Astrocyte (in vitro differentiated cells and primary cell): ENCODE data around the gene MYO1G. TPM values are rescaled to one million over a fixed set of nuclear protein-coding genes. Genes with fewer than 3 reads are reported as not detected.

Experiments used
- DNase-seq: peaks from one replicate; pipeline ENCODE4 v3.0.0-alpha.2; 2010; ENCODE audit warnings: low read depth
- FAIRE-seq: peaks from 2 replicates; lab custom pipeline; 2011; peaks lifted over from hg19 to GRCh38; lab: Jason Lieb, UNC
- H2AFZ ChIP-seq: 2 replicates; pipeline ENCODE4 v1.6.0; 2012; ENCODE audit warnings: low read depth, low read length, inconsistent platforms
- H3K27ac ChIP-seq: 2 replicates; pipeline ENCODE4 v1.5.1; 2011; ENCODE audit warnings: low read depth, low read length, inconsistent platforms
- H3K27me3 ChIP-seq: 2 replicates; pipeline ENCODE4 v1.6.0; 2011; ENCODE audit warnings: low read length, inconsistent platforms; ENCODE audit not compliant: insufficient read depth
- H3K36me3 ChIP-seq: 2 replicates; pipeline ENCODE4 v1.5.1; 2011; ENCODE audit warnings: low read length, inconsistent platforms; ENCODE audit not compliant: insufficient read depth
- H3K4me1 ChIP-seq: 2 replicates; pipeline ENCODE4 v1.5.1; 2011; ENCODE audit warnings: low read length, inconsistent platforms; ENCODE audit not compliant: insufficient read depth
- H3K4me2 ChIP-seq: 2 replicates; pipeline ENCODE4 v1.6.0; 2012; ENCODE audit warnings: low read length, inconsistent platforms
- H3K4me3 ChIP-seq: 2 replicates; pipeline ENCODE4 v1.5.1; 2011; ENCODE audit warnings: low read depth, mild to moderate bottlenecking, low read length, inconsistent platforms; ENCODE audit not compliant: insufficient read depth
- H3K79me2 ChIP-seq: 2 replicates; pipeline ENCODE4 v1.6.0; 2012; ENCODE audit warnings: mild to moderate bottlenecking, low read length, inconsistent platforms; ENCODE audit not compliant: insufficient read depth
- H3K9ac ChIP-seq: 2 replicates; pipeline ENCODE4 v1.6.0; 2012; ENCODE audit warnings: mild to moderate bottlenecking, low read length, inconsistent platforms
- H3K9me3 ChIP-seq: 2 replicates; pipeline ENCODE4 v1.5.1; 2012; ENCODE audit warnings: low read depth, mild to moderate bottlenecking, low read length, inconsistent platforms; ENCODE audit not compliant: insufficient read depth
- H4K20me1 ChIP-seq: 2 replicates; pipeline ENCODE4 v1.6.0; 2012; ENCODE audit warnings: low read length, inconsistent platforms; ENCODE audit not compliant: insufficient read depth
- H3K27ac Mint-ChIP-seq: one replicate; pipeline ENCODE4 v1.8.0; 2021; ENCODE audit warnings: mild to moderate bottlenecking, mixed read lengths; ENCODE audit not compliant: unreplicated experiment
- H3K27me3 Mint-ChIP-seq: one replicate; pipeline ENCODE4 v1.8.0; 2021; ENCODE audit warnings: low read depth, mixed read lengths; ENCODE audit not compliant: unreplicated experiment
- H3K36me3 Mint-ChIP-seq: one replicate; pipeline ENCODE4 v1.8.0; 2021; ENCODE audit warnings: low read depth, mixed read lengths; ENCODE audit not compliant: unreplicated experiment
- H3K4me1 Mint-ChIP-seq: one replicate; pipeline ENCODE4 v1.8.0; 2021; ENCODE audit warnings: low read depth, mixed read lengths; ENCODE audit not compliant: unreplicated experiment
- H3K4me3 Mint-ChIP-seq: one replicate; pipeline ENCODE4 v1.8.0; 2021; ENCODE audit warnings: mild to moderate bottlenecking, moderate library complexity, mixed read lengths; ENCODE audit not compliant: unreplicated experiment
- H3K9me3 Mint-ChIP-seq: one replicate; pipeline ENCODE4 v1.8.0; 2021; ENCODE audit warnings: mild to moderate bottlenecking, mixed read lengths; ENCODE audit not compliant: unreplicated experiment
- CTCF ChIP-seq: IDR thresholded peaks from 2 replicates; pipeline ENCODE4 v1.5.1; 2011; ENCODE audit warnings: low read depth, mild to moderate bottlenecking, inconsistent platforms, low read length, moderate library complexity; ENCODE audit not compliant: insufficient read depth
- EZH2 ChIP-seq: IDR thresholded peaks from 2 replicates; pipeline ENCODE4 v1.6.1; 2012; ENCODE audit warnings: mild to moderate bottlenecking, low read length, inconsistent platforms; ENCODE audit not compliant: insufficient read depth
- total RNA-seq: library from RNA; stranded (reverse); gene quantifications from 2 replicates; pipeline ENCODE4 v1.2.1, GENCODE V29; 2021

MYO1G gene
- total RNA-seq, 1 donor from 2014 or later: 0.11 TPM

DNA sequence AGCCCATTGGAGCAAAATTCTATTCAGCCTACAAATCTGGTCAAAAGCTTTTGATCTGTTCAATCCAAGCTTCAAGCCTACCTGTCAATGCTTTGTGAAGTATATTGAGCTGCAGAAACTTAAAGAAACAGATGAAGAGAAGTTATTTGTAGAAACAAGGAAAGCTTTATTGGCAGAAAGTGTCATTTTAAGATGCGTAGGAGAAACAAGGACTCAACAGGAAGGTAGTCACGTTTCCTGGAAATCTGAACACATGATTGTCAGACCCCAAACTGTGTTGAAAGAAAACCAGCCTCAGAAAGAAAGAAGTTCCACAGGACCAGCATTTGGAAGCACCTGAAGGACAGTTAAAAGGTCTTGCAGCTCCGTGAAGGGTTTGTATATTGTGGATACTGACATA lies 58.7 kb downstream of the MYO1G start:
- Histone ChIP-seq H4K20me1 (no peaks in the 10 kb centered on the region), H3K9me3 (no peaks in the 10 kb centered on the region), H2AFZ (no peak overlapping the region), H3K36me3 (no peaks in the 10 kb centered on the region), H3K27me3 (no peaks in the 10 kb centered on the region), H3K9ac (no peak overlapping the region), H3K4me3 (no peak overlapping the region), H3K79me2 (no peaks in the 10 kb centered on the region), H3K27ac (no peak overlapping the region), H3K4me2 (no peak overlapping the region), H3K4me1 (no peaks in the 10 kb centered on the region)
- H3K9me3 Mint-ChIP-seq: peaks cover 3% of the 10 kb centered on the region
- DNase-seq (no peak), FAIRE-seq (no peak)
- H3K4me3 Mint-ChIP-seq: no peak overlapping the region
- no peaks in the 10 kb centered on the region for H3K4me1 Mint-ChIP-seq
- no peak overlapping the region for H3K27ac Mint-ChIP-seq
- TF ChIP-seq CTCF (no peak), EZH2 (no peak)
- H3K36me3 Mint-ChIP-seq: peaks cover 8% of the 10 kb centered on the region
- peaks cover 9% of the 10 kb centered on the region for H3K27me3 Mint-ChIP-seq

DNA sequence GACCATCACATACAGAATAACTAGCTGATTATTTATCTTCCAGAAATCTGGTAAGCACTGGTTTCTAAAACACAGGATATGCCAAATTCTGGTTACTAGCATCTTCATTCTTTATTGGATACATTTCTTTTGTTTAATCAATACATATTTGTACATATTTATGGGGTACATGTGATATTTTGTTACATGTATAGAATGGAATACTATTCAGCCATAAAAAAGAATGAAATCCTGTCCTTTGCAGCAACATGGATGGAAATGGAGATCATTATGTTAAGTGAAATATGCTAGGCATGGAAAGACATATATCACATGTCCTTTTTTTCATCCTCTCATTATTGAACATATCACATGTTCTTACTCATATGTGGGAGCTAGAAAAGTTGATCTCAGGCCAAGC lies 60.8 kb downstream of the MYO1G start:
- DNase-seq: no peak
- Histone ChIP-seq H3K4me3 (no peak overlapping the region), H4K20me1 (no peaks in the 10 kb centered on the region), H3K36me3 (no peaks in the 10 kb centered on the region), H3K9me3 (no peaks in the 10 kb centered on the region), H3K4me2 (no peak overlapping the region), H2AFZ (no peak overlapping the region), H3K4me1 (no peaks in the 10 kb centered on the region), H3K9ac (no peak overlapping the region), H3K79me2 (no peaks in the 10 kb centered on the region), H3K27me3 (no peaks in the 10 kb centered on the region), H3K27ac (no peak overlapping the region)
- FAIRE-seq: no peak
- Mint-ChIP-seq H3K9me3 (peaks cover 3% of the 10 kb centered on the region), H3K4me1 (no peaks in the 10 kb centered on the region), H3K4me3 (no peak overlapping the region), H3K27ac (no peak overlapping the region), H3K36me3 (peaks cover 3% of the 10 kb centered on the region), H3K27me3 (peaks cover 9% of the 10 kb centered on the region)
- no peak for TF ChIP-seq CTCF
- TF ChIP-seq EZH2: no peak

DNA sequence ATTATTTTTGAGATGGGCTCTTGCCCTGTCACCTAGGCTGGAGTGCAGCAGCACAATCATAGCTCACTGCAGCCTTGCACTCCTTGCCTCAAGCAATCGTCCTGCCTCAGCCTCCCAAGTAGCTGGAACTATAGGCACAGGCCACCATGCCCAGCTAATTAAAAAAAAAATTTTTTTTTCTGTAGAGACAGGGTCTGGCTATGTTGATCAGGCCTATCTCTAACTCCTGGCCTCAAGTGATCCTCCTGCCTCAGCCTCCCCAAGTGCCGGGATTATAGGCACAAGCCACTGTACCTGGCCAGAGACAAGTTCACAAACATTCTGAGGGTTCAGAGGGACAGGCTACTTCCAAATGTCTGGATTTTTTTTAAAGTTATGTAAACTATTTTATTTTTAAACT lies 61.4 kb downstream of the MYO1G start:
- Histone ChIP-seq H3K79me2 (no peaks in the 10 kb centered on the region), H3K9me3 (no peaks in the 10 kb centered on the region), H3K9ac (no peak overlapping the region), H3K27me3 (no peaks in the 10 kb centered on the region), H3K4me1 (no peaks in the 10 kb centered on the region), H3K27ac (no peak overlapping the region), H3K4me3 (no peak overlapping the region), H2AFZ (no peak overlapping the region), H4K20me1 (peaks cover 3% of the 10 kb centered on the region), H3K4me2 (no peak overlapping the region), H3K36me3 (no peaks in the 10 kb centered on the region)
- no peak for FAIRE-seq
- no peak for DNase-seq
- Mint-ChIP-seq H3K27ac (no peak overlapping the region), H3K27me3 (peaks cover 9% of the 10 kb centered on the region), H3K9me3 (peaks cover 3% of the 10 kb centered on the region), H3K4me3 (no peak overlapping the region), H3K4me1 (no peaks in the 10 kb centered on the region), H3K36me3 (peaks cover 3% of the 10 kb centered on the region)
- TF ChIP-seq EZH2: no peak
- TF ChIP-seq CTCF: no peak
